Ishikawa (cell line): ENCODE data around the gene OLIG1.

Experiments used
- EGR1 ChIP-seq: IDR thresholded peaks from 2 replicates; pipeline ENCODE4 v1.6.1; 2012
- EP300 ChIP-seq: IDR thresholded peaks from 2 replicates; pipeline ENCODE4 v1.6.1; 2012; ENCODE audit warnings: borderline replicate concordance
- RAD21 ChIP-seq: IDR thresholded peaks from 2 replicates; pipeline ENCODE4 v1.6.1; 2012; ENCODE audit warnings: low read depth
- REST ChIP-seq: IDR thresholded peaks from 2 replicates; pipeline ENCODE4 v1.6.1; 2012; ENCODE audit warnings: low read depth, mild to moderate bottlenecking
- TAF1 ChIP-seq: IDR thresholded peaks from 2 replicates; pipeline ENCODE4 v1.6.1; 2012; ENCODE audit warnings: low read depth, mild to moderate bottlenecking
- TCF12 ChIP-seq: IDR thresholded peaks from 2 replicates; pipeline ENCODE4 v1.6.1; 2012; ENCODE audit warnings: low read depth
- USF1 ChIP-seq: IDR thresholded peaks from 2 replicates; pipeline ENCODE4 v1.6.1; 2012

DNA sequence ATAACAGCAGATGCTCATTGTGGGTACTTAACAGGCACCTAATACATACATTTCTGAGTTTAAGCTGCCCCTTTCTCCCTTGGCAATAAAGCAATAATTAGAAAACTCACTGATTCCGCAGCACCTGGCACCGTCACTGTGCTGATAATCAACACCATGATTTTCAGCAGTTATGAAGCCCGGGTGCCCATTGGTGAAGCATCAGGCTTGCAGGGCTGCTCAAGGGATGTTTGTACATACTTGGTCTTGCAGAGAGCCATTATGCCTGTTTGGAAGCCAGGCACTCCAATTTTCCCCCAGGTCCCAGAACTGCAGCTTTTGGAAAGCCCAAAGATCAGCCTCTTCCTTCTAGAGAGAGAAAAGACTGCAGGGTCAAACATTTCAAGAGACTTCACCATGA is 44.3 kb downstream of the OLIG1 start:
- TF ChIP-seq USF1 (no peak), EGR1 (no peak), REST (no peak), EP300 (no peak), TAF1 (no peak), TCF12 (no peak), RAD21 (no peak)
